Renal cortex interstitium (tissue), 11 donors: ENCODE measurements around the gene CLK2. TPM values are rescaled to one million over a fixed set of nuclear protein-coding genes. Genes with fewer than 3 reads are reported as not detected.
"Not testable (repeated sequence)": the region's sequence is repeated elsewhere in the genome, so short reads cannot be mapped to it uniquely, and the experiment has no call there.

ENCODE experiments used
- DNase-seq, 11 donors: peaks; one replicate each; pipeline ENCODE4 v3.0.0-alpha.2; 2013; ENCODE audit warnings: low read depth in 9 of 11, low spot score in 4 of 11; ENCODE audit errors: extremely low read depth in 1 of 11
- polyA plus RNA-seq, 3 donors: library from polyadenylated mRNA; unstranded; fragments of 120-200 nt; gene quantifications; one replicate each; pipeline ENCODE4 v1.2.1, GENCODE V29; 2013; ENCODE audit not compliant: insufficient read length in 3 of 3

Gene CLK2
- polyA plus RNA-seq, 3 donors, result 78.3 to 96.6 (median 82.5) TPM

DNA sequence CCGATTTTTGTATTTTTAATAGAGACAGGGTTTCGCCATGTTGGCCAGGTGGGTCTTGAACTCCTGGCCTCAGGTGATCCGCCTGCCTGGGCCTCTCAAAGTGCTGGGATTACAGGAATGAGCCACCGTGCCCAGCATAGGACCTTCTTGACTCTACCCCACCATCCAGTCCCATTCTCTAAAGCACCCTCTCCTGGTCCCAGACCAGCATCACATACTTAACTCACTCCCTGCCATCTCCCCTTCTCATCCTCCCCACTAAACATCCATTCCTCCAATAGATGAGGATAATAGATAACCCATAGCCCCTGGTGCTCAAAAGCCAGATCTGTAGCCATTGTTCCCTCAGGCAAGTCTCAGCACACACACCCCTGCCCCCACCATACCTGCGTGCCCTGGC lies 20.1 kb downstream of the CLK2 start:
- no peak for DNase-seq

GRCh38 chr1:155251566-155251965 lies 21.7 kb downstream of the CLK2 start:
- no peak for DNase-seq

DNA sequence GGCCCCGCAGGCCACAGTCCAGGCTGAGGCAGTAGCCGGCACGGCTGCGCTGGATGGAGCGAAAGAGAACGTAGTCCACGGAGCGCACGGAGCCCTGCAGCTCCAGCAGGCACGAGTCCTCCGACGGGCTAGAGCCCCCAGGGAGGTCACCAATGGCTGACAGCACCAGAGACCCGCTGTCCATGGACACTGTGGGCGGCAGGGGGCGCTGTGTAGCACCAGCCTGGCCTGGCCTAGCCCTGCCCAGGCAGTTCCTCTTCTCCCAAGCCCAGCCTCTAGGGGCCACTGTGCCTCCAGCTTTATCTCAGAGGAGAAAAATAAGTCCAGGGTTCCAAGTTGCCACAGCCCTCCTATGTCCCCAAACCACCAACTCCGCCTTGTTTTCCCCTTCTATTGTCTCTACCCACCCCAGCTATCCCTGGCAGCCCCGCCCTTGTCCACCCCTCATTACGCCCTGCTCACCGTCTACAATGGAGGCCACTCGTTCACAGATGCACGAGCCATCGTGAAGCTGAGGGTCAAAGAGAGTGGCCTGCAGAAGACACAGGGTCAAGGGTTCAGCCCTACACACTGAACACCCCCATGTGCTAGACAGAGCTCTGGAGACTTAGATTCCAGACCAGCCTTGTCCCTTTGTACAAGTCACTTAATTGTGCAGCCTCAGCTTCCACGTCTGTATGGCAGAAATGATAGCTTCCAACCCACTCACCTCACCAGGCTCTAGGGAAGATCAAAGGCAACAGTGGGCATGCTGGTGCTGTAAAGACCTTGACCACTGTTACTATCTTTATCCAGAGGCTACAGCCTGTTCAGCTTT lies 22.5 kb downstream of the CLK2 start:
- peak in 9 of 11 donors; percentile 83 to 94 (median 92) for DNase-seq

GRCh38 chr1:155250246-155250632 lies 23.1 kb downstream of the CLK2 start:
- no peak for DNase-seq

DNA sequence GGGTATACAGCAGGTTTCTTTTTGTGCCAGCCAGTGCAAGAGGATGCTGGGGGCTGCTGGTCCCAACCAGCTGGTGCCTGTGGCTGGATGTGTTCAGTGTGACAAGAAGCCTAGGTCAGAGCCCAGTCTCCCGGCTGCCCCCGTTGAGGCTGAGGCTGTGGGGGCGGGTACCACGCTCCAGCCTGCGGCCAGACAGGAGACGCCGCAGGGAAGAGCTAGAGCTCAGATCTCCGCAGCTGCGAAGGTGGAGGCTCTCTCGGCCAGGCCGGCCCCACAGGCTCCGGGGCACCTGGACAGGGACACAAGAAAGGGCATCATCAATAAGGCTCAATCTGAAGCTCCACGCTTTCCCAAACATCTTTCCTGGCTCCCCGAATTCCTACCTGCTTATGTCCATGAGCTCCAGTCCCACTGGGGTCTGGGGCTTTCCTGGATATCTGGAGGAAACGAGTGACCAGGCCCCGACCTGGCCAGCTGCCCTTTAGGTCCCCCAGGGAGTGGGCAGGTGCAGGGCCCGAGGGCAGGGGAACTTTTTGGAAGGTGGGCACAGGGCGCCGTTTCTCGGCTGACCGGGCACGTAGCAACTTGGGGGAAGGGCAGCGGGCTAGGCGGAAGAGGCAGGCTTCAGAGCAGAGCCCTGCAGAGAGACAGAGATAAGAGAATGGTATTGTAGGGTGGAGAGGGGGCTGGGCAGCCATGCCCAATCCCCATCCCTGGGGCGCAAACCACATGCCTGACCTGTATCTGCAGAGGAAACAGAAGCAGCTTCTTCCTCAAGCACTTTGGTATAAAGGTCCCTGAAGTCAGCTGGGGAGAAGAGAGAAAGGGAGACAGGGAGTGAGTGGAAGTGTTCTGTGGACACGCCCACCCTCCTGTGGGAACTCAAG lies 25.4 kb downstream of the CLK2 start:
- no peak for DNase-seq

DNA sequence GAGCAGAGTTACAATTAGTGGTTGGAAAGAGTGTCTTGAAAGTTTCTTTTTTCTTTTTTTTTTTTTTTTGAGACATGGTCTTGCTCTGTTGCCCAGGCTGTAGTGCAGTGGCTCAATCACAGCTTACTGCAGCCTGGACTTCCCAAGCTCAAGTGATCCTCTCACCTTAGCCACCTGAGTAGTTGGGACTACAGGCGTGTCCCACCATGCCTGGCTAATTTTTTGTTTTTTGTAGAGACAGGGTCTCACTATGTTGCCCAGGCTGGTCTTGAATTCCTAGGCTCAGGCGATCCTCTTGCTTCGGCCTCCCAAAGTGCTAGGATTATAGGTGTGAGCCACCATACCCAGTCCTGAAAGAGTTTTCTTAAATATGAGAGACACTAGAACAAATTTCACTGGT lies 26.5 kb downstream of the CLK2 start:
- DNase-seq, result not testable (repeated sequence)

DNA sequence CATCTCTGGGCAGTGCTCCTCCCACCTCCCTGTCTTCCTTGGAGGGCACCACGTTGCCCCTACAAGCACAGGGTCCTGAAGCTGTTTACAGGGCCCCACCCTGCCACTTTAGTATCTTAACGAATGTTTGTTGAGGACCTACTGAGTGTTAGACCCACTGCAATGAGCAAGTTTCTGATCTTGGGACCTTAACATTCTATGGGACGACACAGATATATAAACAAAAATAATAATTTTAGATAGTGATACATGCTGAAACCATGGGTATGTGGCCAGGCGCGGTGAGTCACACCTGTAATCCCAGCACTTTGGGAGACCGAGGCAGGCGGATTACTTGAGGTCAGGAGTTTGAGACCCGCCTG lies 28.2 kb downstream of the CLK2 start:
- DNase-seq, result no peak

DNA sequence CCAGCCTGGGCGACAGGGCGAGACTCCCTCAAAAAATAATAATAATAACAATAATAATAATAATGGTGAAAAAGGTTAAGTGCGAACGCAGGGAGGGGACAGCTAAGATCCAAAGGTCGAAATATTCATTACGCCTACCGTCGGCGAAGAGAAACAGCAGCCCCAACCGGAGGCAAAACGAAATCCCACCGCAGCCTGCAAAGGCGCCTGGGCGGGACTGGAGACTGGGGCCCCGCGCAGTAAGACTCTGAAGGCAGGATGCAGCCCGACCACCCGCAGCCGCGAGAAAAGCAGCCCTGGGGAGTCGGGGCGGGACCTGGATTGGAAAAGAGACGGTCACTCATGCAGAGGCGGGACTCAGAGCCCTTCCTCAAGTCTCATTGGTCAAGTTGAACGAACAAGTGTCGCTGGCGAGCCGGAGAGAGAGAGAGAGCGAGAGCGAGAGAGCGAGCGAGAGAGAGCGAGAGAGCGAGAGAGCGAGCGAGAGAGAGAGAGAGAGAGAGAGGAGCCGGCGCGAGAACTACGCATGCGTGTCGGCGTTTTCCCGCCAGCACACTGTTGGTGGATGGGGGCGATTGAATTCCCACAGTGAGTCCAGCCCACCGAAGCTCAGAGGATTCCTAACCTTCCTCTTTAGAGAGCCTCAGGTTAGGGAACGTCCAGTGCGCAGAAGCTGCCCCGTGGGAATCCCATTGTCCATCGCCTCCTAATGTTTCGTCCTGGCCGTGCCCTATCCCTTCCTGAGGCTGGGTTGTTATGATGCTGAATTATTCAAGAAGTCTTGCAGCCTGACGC lies 28.7 kb downstream of the CLK2 start:
- peak; percentile 95 to 99 (median 98) for DNase-seq

DNA sequence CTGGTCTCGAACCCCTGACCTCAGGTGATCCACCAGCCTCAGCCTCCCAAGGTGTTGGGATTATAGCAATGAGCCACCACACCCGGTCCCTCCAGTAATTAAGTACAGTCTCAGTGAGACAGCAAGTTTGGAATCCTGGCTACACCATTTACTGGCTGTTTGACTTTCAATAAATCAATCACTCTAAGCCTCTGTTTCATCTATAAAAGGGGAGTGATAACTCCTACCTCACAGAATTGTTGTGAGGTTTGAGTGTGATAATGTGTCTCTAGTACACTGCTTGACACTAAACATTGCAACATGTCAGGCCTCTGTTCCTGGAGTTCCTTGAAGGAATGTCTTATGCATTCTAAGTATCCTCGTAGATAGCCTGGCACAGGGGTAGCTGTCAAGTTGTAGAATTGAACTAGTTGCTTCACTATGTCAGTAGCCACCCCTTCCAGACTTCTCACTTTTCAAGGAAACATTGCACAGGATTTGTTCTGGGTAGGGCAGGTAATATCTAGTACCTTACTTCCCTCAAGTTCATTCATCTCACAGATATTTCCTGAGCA lies 30.4 kb downstream of the CLK2 start:
- no peak for DNase-seq

GRCh38 chr1:155241841-155242264 lies 31.5 kb downstream of the CLK2 start:
- DNase-seq, result no peak

DNA sequence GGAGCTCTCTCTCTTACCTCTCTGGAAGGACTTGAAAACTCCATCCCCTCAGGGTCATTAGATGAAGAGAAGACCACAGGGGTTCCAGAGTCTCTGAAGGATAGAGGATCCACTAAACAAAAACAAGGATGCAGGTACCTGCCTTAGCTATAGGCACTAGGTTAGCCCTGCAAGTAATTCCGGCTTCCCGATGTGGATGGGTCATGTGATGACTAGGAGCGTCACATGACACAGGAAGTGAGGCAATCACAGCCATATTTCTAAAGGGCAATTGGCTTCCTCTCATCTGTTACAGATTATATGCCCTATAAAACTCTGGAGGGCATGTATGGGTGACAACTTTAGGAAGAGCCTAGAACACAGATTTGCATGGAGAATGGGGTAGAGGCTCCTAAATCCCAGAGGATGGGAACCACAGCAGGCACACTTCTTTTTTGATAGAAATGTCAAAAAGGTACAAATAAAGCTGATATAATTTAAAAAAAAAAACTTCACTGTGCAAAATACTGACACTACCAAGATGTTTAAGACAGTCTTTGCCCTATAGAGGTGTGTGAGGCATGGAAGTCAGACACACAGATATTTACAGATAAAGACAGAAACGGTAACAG lies 32.1 kb downstream of the CLK2 start:
- DNase-seq, result peak in 2 of 11 donors; percentile 74 to 83

DNA sequence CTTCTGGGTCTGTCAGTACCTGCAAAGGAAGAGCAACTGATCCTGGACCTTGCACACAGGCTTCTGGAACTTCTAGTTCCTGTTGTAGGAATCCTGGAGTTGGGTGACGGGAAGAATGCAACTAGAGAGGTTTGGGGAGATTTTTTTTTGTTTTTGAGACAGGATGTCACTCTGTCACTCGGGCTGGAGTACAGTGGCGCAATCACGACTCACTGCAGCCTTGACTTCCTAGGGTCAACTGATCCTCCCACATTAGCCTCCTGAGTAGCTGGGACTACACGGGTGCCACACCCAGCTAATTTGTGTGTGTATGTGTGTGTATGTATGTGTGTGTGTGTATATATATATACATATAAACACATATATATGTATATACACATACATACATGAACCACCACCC lies 36.9 kb downstream of the CLK2 start:
- DNase-seq, result no peak

GRCh38 chr1:155235375-155235774 lies 37.9 kb downstream of the CLK2 start:
- DNase-seq, result not testable (repeated sequence)

DNA sequence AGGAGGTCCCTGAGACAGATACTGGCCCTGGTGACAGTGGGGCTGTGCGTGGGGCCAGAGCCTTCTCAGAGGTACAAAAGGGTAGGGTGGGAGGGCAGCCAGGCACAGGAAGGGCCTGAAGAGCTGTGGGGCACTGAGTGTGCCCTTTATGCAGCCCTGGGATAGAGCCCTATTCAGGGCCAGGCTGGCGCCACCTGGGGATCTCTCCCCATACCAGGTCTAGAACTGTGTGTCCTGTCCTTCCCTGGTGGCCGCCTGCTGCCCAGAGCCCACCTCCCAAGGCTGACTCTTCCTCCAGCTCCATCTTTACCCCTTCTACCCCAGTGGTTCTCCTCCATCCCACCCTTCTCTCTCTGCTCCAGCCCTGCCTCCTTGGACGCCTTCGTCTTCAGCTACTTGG lies 39.8 kb downstream of the CLK2 start:
- not testable (repeated sequence) for DNase-seq

DNA sequence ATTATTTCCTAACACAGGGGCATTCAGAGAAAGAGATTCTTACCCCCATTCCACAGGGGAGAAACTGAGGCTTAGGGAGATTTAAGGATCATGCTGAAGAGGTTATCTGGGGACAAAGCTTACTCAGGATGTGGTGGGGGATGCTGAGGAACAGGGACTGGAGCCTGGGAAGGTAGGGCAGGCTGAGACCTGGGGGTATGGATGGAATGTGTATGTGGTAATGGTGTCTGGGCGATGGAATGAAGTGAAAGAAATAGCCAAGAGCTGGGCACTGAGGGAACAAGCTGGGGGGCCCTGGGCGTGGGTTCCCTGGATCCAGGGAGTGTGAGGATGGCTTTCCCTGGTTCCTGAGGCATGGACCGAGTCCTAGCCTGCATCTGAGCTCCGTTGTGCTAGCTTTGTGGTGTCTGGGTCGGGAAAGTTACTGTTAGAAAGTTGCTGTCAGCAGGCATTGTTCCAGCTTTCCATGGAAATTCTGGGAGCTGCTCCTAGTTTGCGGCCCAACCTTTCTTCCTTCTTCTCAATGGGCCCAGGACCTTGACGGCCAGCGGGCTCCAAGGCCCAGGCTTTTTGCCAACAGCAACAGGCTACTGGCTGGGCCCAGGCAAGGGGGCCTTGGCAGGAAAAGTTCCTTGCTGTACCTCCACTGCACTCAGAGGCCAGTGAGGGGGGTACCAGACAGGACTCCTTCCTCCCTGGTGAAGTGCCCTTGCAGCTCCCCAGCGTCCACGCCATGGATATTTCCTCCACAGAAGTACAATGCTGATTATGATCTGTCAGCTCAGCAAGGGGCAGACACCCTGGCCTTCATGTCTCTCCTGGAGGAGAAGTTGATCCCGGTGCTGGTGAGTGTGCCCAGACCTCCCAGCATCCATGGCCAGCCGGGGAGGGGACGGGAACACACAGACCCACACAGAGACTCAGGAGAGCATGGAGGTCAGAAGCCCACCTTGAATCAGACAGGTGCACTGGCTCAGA lies 41.0 kb downstream of the CLK2 start:
- not testable (repeated sequence) for DNase-seq

GRCh38 chr1:155231302-155231701 lies 42.0 kb downstream of the CLK2 start:
- DNase-seq, result not testable (repeated sequence)

GRCh38 chr1:155228096-155228427 lies 45.2 kb downstream of the CLK2 start:
- no peak for DNase-seq
